LNCaP clone FGC (cell line): ENCODE measurements around the gene PRM2.
A peak's percentile ranks its signal among the peaks of the same experiment; 100 is the strongest.

Experiments used
- DNase-seq: peaks from one replicate; pipeline ENCODE4 v3.0.0-alpha.2; 2011; ENCODE audit warnings: low read depth
- H3K4me3 ChIP-seq: 2 replicates; pipeline ENCODE4 v1.5.1; 2011; ENCODE audit warnings: mild to moderate bottlenecking, low read depth, low read length, control low read depth
- CTCF ChIP-seq: IDR thresholded peaks from 2 replicates; pipeline ENCODE4 v1.5.1; 2012; ENCODE audit warnings: mild to moderate bottlenecking; ENCODE audit not compliant: control insufficient read depth, insufficient read depth; ENCODE audit errors: extremely low read depth

The PRM2 gene

GRCh38 chr16:11306997-11307638, 30.8 kb upstream of the PRM2 start:
- H3K4me3 ChIP-seq: no peak overlapping the region
- DNase-seq: no peak
- TF ChIP-seq CTCF: no peak

- DNase-seq: no peak
- no peak overlapping the region for H3K4me3 ChIP-seq
- no peak for TF ChIP-seq CTCF
These were observed 30.1 kb upstream of the PRM2 start for GRCh38 chr16:11306381-11306780.

- no peak overlapping the region for H3K4me3 ChIP-seq
- DNase-seq: peak; percentile 19
- no peak for TF ChIP-seq CTCF
These were observed 27.3 kb upstream of the PRM2 start for GRCh38 chr16:11303405-11304138.

GRCh38 chr16:11302977-11303376, 26.7 kb upstream of the PRM2 start:
- no peak for TF ChIP-seq CTCF
- DNase-seq: no peak
- no peak overlapping the region for H3K4me3 ChIP-seq

- H3K4me3 ChIP-seq: no peak overlapping the region
- no peak for TF ChIP-seq CTCF
- no peak for DNase-seq
These were observed 25.6 kb upstream of the PRM2 start for GRCh38 chr16:11301645-11302501.

- no peak for TF ChIP-seq CTCF
- H3K4me3 ChIP-seq: no peak overlapping the region
- DNase-seq: no peak
These were observed 24.2 kb upstream of the PRM2 start for GRCh38 chr16:11300560-11300892.
